Fibroblast of villous mesenchyme (primary cell): ENCODE data around the gene VPS13A. TPM values are rescaled to one million over a fixed set of nuclear protein-coding genes. Genes with fewer than 3 reads are reported as not detected.

ENCODE experiments used
- DNase-seq: peaks from one replicate; pipeline ENCODE4 v3.0.0-alpha.2; 2010; ENCODE audit warnings: low read depth
- H3K4me3 ChIP-seq: 2 replicates; pipeline ENCODE4 v1.5.1; 2011; ENCODE audit warnings: low read depth, mild to moderate bottlenecking, low read length
- CTCF ChIP-seq: IDR thresholded peaks from 2 replicates; pipeline ENCODE4 v1.5.1; 2012; ENCODE audit warnings: low read depth, mild to moderate bottlenecking, low read length; ENCODE audit not compliant: insufficient read depth
- total RNA-seq: library from RNA; depleted of rRNA; stranded (reverse); fragments of >200 nt; gene quantifications from 2 replicates; pipeline ENCODE4 v1.2.3, GENCODE V29; 2012

VPS13A gene
- total RNA-seq, 1 donor = 53.1 TPM

- no peak for TF ChIP-seq CTCF
- no peak for DNase-seq
- H3K4me3 ChIP-seq = no peak overlapping the region
Observed at GRCh38 chr9:77447646-77448045, 270.3 kb downstream of the VPS13A start.

- DNase-seq = no peak
Observed at GRCh38 chr9:77449240-77450084, 272.1 kb downstream of the VPS13A start.

DNA sequence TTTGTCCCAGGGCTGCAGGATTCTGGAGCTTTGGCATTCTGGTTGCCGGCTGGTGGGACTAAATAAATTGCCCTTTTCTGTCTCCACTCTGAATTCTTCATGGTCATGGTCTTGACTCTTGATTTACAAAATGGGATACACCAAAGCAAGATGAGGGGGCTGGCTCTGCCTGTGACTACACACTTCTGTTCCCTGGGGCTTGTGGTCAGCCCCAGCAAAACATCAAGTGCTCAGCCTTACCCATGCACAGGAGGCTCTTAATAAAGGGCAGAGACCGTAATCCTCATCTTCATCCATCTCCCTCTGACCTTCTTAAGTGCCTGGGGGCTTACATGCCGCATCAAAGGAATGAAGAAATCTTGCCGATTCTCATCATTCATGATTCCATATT, 272.7 kb downstream of the VPS13A start:
- H3K4me3 ChIP-seq = no peak overlapping the region
- no peak for TF ChIP-seq CTCF
- no peak for DNase-seq

More at GRCh38 chr9:77449240-77450084, 272.1 kb downstream of the VPS13A start:
- TF ChIP-seq CTCF = no peak
- no peak overlapping the region for H3K4me3 ChIP-seq

- H3K4me3 ChIP-seq = no peak overlapping the region
- no peak for DNase-seq
- TF ChIP-seq CTCF = no peak
Observed at GRCh38 chr9:77451507-77451906, 274.2 kb downstream of the VPS13A start.

DNA sequence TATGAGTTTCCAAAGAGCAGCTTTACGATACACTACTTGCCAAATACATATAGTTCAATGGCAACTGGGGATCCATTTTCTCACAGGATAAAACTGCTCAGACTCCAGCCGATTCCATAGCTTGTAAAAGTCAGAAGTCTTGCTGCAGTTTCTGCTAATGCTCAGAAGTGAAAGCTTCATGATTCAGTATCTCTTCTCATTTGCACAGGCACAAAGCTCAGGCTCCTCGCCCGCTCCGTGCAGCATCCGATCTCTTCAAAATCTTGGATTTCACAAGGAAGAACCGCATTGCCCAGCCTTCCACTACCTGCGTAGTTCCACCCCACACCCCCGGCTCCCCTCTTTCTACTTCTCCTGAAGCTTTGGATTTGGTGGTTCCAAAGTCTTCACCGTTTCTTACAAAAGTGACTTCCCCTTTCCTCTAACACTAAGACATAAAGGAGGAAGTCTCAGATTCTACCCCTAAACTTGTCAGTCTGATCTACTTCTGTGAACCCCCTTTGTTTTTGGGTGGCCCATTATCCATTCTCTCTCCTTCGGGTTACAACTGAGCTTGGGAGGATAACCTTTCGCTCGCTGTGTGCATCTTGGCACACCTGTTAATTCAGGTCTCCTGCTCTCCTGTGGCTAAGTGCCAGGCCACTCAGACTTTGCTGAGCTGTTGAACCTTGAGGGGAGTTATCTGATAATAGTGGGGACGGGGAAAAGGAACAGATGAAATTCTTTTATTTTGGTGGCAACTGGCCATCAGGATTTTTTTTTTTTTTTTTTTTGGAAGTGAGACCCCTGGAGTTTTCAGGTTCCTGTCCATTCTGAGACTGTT, 276.7 kb downstream of the VPS13A start:
- peak; percentile 12 for DNase-seq
- no peak for TF ChIP-seq CTCF
- peak overlapping the region; percentile 1 for H3K4me3 ChIP-seq

DNA sequence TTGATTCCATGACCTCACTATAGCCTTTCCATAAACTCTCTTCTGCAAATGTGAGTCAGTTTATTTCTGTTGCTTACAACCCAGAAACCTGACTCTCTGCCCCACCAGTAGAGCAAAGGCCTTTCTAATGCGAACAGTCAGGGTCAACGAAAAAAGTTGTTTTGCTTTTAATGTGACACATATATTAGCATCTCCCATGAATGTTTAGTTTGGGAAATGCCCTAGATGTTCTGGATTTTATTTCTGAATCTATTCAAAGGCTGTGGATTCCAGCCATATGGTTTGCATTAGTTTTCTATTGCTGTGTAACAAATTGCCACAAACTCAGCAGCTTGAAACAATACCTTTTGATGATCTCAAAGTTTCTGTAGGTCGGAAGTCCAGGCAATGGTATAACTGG, 277.3 kb downstream of the VPS13A start:
- peak; percentile 75 for DNase-seq
- H3K4me3 ChIP-seq = no peak overlapping the region
- no peak for TF ChIP-seq CTCF
